Measurements from ENCODE around the gene CUX1. TPM values are rescaled to one million over a fixed set of nuclear protein-coding genes. Genes with fewer than 3 reads are reported as not detected.

CUX1 gene
- total RNA-seq, 3 donors from 2014 or later: 35.1 to 54.4 (median 41.1) TPM

DNA sequence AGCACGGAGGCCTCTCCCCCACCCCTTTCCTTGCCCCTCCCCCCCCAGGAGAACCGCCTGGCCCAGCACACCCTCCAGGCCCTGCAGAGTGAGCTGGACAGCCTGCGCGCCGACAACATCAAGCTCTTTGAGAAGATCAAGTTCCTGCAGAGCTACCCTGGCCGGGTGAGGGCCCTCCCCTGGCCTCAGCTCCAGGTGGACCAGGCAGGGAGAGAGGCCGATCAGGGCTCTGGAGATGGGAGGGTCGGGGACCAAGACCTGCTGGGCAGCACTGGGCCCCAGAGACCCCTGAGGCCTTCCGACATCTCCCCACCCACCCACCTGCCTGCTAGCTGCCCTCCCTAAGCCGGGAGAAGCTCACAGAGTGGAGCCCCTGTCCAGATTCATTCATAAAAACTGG lies 460.5 kb downstream of the CUX1 start:
- Histone ChIP-seq H3K36me3 (no peaks in the 10 kb centered on the region), H3K9me3 (no peaks in the 10 kb centered on the region), H3K4me1 (no peaks in the 10 kb centered on the region), H3K27ac (no peak overlapping the region), H3K27me3 (no peaks in the 10 kb centered on the region), H3K4me3 (no peak overlapping the region)
- TF ChIP-seq POLR2AphosphoS5 (IDR thresholded peaks at IDR 0.05): no peak
- no peak for TF ChIP-seq POLR2A (IDR thresholded peaks at IDR 0.05)
- TF ChIP-seq, protein P1, sequence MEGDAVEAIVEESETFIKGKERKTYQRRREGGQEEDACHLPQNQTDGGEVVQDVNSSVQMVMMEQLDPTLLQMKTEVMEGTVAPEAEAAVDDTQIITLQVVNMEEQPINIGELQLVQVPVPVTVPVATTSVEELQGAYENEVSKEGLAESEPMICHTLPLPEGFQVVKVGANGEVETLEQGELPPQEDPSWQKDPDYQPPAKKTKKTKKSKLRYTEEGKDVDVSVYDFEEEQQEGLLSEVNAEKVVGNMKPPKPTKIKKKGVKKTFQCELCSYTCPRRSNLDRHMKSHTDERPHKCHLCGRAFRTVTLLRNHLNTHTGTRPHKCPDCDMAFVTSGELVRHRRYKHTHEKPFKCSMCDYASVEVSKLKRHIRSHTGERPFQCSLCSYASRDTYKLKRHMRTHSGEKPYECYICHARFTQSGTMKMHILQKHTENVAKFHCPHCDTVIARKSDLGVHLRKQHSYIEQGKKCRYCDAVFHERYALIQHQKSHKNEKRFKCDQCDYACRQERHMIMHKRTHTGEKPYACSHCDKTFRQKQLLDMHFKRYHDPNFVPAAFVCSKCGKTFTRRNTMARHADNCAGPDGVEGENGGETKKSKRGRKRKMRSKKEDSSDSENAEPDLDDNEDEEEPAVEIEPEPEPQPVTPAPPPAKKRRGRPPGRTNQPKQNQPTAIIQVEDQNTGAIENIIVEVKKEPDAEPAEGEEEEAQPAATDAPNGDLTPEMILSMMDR (IDR thresholded peaks at IDR 0.05): no peak
- DNase-seq (ENCODE audit: low spot score in 2 of 2): no peak
- intact Hi-C loops (cut with DNase I; ENCODE audit: low total_unique reads): loop anchor here (10.0 kb wide), 1 partner anchor 733 kb away; no protein-coding TSS in a partner anchor

DNA sequence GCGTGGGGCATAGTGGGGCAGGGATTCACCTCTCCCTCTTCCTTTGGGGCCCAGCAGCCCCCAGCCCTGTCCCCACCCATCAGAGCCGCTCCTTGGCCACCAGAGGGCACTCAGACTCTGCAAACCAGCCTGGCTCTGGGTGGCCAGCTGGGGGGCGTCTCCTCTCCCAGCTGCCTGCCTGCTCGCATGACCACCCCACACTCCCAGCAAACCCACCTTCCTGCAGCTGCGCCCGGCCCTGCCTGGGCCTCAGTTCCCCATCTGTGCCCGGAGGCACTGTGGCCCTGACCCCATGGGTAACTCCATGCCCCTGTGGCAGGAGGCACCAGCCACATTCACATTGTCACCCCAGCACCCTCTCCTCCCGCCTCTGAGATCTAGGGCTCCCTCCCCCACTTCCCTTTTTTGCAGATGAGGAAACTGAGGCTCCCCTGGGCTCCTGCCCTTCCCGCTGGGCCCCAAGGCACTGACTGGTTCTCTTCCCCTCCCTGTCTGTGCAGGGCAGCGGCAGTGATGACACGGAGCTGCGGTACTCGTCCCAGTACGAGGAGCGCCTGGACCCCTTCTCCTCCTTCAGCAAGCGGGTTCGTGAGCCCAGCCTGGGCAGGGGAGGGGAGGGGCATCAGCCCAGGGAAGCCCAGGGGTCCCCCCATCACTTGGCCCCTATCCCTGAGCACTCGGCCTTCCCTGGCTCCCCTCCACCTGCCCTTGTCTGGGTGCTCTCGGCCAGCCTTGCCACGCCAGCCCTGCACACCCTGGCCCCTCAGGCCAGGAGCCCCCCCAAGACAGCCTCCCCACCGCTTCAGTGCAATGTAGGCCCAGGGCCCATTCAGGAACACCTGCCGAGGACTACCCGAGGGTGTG lies 462.3 kb downstream of the CUX1 start:
- Histone ChIP-seq H3K4me1 (no peaks in the 10 kb centered on the region), H3K27ac (no peak overlapping the region), H3K4me3 (no peak overlapping the region), H3K36me3 (no peaks in the 10 kb centered on the region), H3K9me3 (no peaks in the 10 kb centered on the region), H3K27me3 (no peaks in the 10 kb centered on the region)
- intact Hi-C loops (cut with DNase I; ENCODE audit: low total_unique reads): loop anchor here (10.0 kb wide), 1 partner anchor 735 kb away; no protein-coding TSS in a partner anchor
- no peak for DNase-seq (ENCODE audit: low spot score in 2 of 2)
- no peak for TF ChIP-seq POLR2AphosphoS5 (IDR thresholded peaks at IDR 0.05)
- TF ChIP-seq, protein P1 (IDR thresholded peaks at IDR 0.05): peak; percentile 27 to 75 (median 71)
- no peak for TF ChIP-seq POLR2A (IDR thresholded peaks at IDR 0.05)

DNA sequence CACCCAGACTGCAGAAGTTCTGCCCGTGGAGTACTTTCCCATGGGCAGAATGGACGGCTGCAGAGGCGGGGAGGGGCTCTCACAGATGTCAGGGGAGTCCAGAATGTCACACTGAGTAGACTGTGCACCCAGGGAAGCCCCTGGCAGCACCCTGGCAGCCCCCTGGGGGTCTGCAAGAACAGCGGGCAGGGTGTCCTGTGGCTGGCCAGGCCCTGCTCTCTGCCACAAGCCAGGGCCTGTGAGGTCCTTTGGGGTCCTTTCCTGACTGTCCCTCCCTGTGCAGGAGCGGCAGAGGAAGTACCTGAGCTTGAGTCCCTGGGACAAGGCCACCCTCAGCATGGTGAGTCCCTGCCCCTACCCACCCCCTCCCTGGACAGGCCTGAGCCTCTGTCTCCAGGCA lies 463.1 kb downstream of the CUX1 start:
- H3K27ac ChIP-seq: no peak overlapping the region
- no peaks in the 10 kb centered on the region for H3K27me3 ChIP-seq
- no peak overlapping the region for H3K4me3 ChIP-seq
- H3K36me3 ChIP-seq: no peaks in the 10 kb centered on the region
- no peaks in the 10 kb centered on the region for H3K9me3 ChIP-seq
- TF ChIP-seq, protein P1 (IDR thresholded peaks at IDR 0.05): no peak
- TF ChIP-seq POLR2AphosphoS5 (IDR thresholded peaks at IDR 0.05) (no peak), POLR2A (IDR thresholded peaks at IDR 0.05) (no peak)
- no peak for DNase-seq (ENCODE audit: low spot score in 2 of 2)
- intact Hi-C loops (cut with DNase I; ENCODE audit: low total_unique reads): no loop called here
- H3K4me1 ChIP-seq: no peaks in the 10 kb centered on the region

DNA sequence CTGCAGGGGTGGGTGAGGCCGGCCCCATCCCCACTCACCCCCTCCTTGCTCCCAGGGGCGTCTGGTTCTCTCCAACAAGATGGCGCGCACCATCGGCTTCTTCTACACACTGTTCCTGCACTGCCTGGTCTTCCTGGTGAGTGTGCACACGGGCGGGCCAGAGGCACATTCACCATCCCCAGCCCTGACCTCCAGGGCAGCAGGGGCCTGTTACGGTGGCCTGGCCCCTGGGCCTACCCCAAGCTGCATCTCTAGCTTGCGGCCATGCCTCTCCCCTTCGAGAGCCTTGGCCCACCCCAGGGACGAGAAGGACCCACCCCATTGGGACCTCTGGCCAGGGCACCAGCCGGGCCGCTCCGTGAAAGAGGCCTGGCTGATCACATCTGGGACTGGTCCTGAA lies 464.4 kb downstream of the CUX1 start:
- Histone ChIP-seq H3K9me3 (no peaks in the 10 kb centered on the region), H3K4me3 (no peak overlapping the region), H3K27ac (no peak overlapping the region), H3K4me1 (no peaks in the 10 kb centered on the region), H3K36me3 (no peaks in the 10 kb centered on the region), H3K27me3 (no peaks in the 10 kb centered on the region)
- TF ChIP-seq POLR2A (IDR thresholded peaks at IDR 0.05) (no peak), POLR2AphosphoS5 (IDR thresholded peaks at IDR 0.05) (no peak)
- TF ChIP-seq, protein P1 (IDR thresholded peaks at IDR 0.05): no peak
- DNase-seq (ENCODE audit: low spot score in 2 of 2): no peak
- intact Hi-C loops (cut with DNase I; ENCODE audit: low total_unique reads): no loop called here

All from breast epithelium (tissue), 4 donors.